Parietal lobe (tissue), 2 donors: Measurements from ENCODE around the gene PDCL3. TPM values are rescaled to one million over a fixed set of nuclear protein-coding genes. Genes with fewer than 3 reads are reported as not detected.

ENCODE experiments used
- small RNA-seq: library from RNA; depleted of rRNA; stranded (forward); fragments of <200 nt; gene quantifications from one replicate; pipeline ENCODE3, GENCODE V24; 2014; ENCODE audit warnings: low replicate concordance
- total RNA-seq: library from RNA; depleted of rRNA; stranded (reverse); fragments of >200 nt; gene quantifications from one replicate; pipeline ENCODE4 v1.2.3, GENCODE V29; 2014

PDCL3 gene
- total RNA-seq: 10.6 TPM

GRCh38 chr2:100562613-100563406 is at the start of gene PDCL3:
Gene PDCL3 (plus strand): TSS chr2:100562993. CDS start chr2:100563068, 75 bp downstream.

Small RNA genes within 50 kb of the gene (small RNA-seq; reads per million reads assigned to genes)
- gene HMGN2P22: not detected

Other genes with a start within 250 kb of the PDCL3 start
- gene LONRF2, start 240.5 kb upstream of the PDCL3 start, total RNA-seq: 87.6 TPM
- gene CHST10, start 145.3 kb upstream of the PDCL3 start, total RNA-seq: 89.2 TPM
- gene NMS, start 92.5 kb upstream of the PDCL3 start, total RNA-seq: not detected